Panc1 (cell line): Measurements from ENCODE around the gene OAS3.

Experiments used
- POLR2AphosphoS5 ChIP-seq: IDR thresholded peaks from 2 replicates; pipeline ENCODE4 v1.6.1; 2012; ENCODE audit warnings: mild to moderate bottlenecking, low read depth, low read length, moderate library complexity
- REST ChIP-seq, 2 experiments: IDR thresholded peaks; 2 replicates each; pipeline ENCODE4 v1.6.1; 2011 to 2012; ENCODE audit warnings: low read depth in 2 of 2, control low read depth in 1 of 2, low read length in 1 of 2, mild to moderate bottlenecking in 1 of 2, moderate library complexity in 1 of 2; ENCODE audit not compliant: insufficient read depth in 1 of 2
- SIN3A ChIP-seq: IDR thresholded peaks from 2 replicates; pipeline ENCODE4 v1.6.1; 2012; ENCODE audit warnings: low read depth, mild to moderate bottlenecking, low read length, moderate library complexity, borderline replicate concordance; ENCODE audit not compliant: insufficient read depth
- TCF7L2 ChIP-seq: IDR thresholded peaks from 2 replicates; pipeline ENCODE4 v1.6.1; 2011; ENCODE audit warnings: mild to moderate bottlenecking, low read depth, low read length, inconsistent platforms
- TF ChIP-seq, protein P1 (sequence below): fragments of 450-650 bp; IDR thresholded peaks from 2 replicates; pipeline ENCODE4 v1.5.1; 2017; ENCODE audit warnings: mild to moderate bottlenecking

DNA sequence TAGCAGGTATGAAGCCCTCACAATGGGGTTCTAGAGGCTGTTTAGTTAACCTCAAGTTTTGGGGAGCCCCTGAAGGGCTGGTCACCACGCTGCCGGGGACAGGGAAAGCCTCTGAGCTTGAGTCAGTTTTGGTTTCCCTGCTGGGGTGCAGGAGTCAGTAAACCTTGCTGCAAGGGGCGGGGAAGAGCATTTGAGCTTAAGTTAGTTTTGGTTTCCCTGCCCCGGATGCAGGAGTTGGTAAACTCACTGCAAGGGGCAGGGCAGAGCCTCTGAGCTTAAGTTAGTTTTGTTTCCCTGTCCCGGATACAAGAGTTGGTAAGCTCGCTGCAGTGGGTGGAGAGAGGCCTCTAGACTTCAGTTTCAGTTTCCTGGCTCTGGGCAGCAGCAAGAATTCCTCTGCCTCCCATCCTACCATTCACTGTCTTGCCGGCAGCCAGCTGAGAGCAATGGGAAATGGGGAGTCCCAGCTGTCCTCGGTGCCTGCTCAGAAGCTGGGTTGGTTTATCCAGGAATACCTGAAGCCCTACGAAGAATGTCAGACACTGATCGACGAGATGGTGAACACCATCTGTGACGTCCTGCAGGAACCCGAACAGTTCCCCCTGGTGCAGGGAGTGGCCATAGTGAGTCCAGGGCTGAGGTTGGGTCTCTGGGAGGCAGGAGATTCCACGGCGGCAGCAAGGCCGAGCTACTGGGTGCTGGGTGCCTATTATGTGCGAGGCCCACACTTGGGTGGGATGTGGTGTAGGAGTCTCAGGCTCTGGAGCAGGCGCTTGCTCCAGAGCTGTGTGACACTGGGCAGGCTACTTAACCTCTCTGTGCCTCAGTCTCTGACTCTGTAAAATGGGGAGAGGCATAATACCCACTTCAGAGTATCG lies 40.1 kb downstream of the OAS3 start, which contains the start of gene OAS2:
- TF ChIP-seq, protein P1, sequence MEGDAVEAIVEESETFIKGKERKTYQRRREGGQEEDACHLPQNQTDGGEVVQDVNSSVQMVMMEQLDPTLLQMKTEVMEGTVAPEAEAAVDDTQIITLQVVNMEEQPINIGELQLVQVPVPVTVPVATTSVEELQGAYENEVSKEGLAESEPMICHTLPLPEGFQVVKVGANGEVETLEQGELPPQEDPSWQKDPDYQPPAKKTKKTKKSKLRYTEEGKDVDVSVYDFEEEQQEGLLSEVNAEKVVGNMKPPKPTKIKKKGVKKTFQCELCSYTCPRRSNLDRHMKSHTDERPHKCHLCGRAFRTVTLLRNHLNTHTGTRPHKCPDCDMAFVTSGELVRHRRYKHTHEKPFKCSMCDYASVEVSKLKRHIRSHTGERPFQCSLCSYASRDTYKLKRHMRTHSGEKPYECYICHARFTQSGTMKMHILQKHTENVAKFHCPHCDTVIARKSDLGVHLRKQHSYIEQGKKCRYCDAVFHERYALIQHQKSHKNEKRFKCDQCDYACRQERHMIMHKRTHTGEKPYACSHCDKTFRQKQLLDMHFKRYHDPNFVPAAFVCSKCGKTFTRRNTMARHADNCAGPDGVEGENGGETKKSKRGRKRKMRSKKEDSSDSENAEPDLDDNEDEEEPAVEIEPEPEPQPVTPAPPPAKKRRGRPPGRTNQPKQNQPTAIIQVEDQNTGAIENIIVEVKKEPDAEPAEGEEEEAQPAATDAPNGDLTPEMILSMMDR = no peak
- no peak for TF ChIP-seq POLR2AphosphoS5
- no peak for TF ChIP-seq REST (IDR thresholded peaks at IDR 0.05; ENCODE audit: insufficient read depth in 1 of 2, low read depth in 2 of 2, low read length in 1 of 2)
- TF ChIP-seq TCF7L2 = no peak
- TF ChIP-seq SIN3A = no peak
